IPS-20b (cell line): ENCODE measurements around the gene ENOX1.

Experiments used
- H3K27ac ChIP-seq: one replicate; pipeline ENCODE4 v1.5.1; 2013; ENCODE audit warnings: low read length
- H3K27me3 ChIP-seq: 2 replicates; pipeline ENCODE4 v1.6.1; 2013; ENCODE audit warnings: mild to moderate bottlenecking, low read length, inconsistent platforms; ENCODE audit not compliant: insufficient read depth
- H3K36me3 ChIP-seq: 2 replicates; pipeline ENCODE4 v1.6.1; 2013; ENCODE audit warnings: low read depth, mild to moderate bottlenecking, inconsistent platforms, low read length, moderate library complexity; ENCODE audit not compliant: insufficient read depth
- H3K4me1 ChIP-seq: 2 replicates; pipeline ENCODE4 v1.6.1; 2013; ENCODE audit warnings: mild to moderate bottlenecking, control low read depth, inconsistent platforms, low read length, moderate library complexity; ENCODE audit not compliant: insufficient read depth
- H3K4me3 ChIP-seq: 2 replicates; pipeline ENCODE4 v1.5.1; 2013; ENCODE audit warnings: mild to moderate bottlenecking, low read length, inconsistent platforms
- H3K9ac ChIP-seq: 2 replicates; pipeline ENCODE4 v1.6.1; 2013; ENCODE audit warnings: low read depth, mild to moderate bottlenecking, inconsistent platforms, low read length, moderate library complexity
- H3K9me3 ChIP-seq: 2 replicates; pipeline ENCODE4 v1.6.1; 2013; ENCODE audit warnings: mild to moderate bottlenecking, low read depth, low read length, inconsistent platforms; ENCODE audit not compliant: insufficient read depth

Gene ENOX1

GRCh38 chr13:43242040-43242439, 544.7 kb downstream of the ENOX1 start:
- no peak overlapping the region for H3K4me3 ChIP-seq
- no peaks in the 10 kb centered on the region for H3K27me3 ChIP-seq
- no peaks in the 10 kb centered on the region for H3K9me3 ChIP-seq
- no peak overlapping the region for H3K27ac ChIP-seq
- no peak overlapping the region for H3K9ac ChIP-seq
- H3K36me3 ChIP-seq, result no peaks in the 10 kb centered on the region
- no peaks in the 10 kb centered on the region for H3K4me1 ChIP-seq

- Histone ChIP-seq H3K27me3 (no peaks in the 10 kb centered on the region), H3K9me3 (no peaks in the 10 kb centered on the region), H3K36me3 (no peaks in the 10 kb centered on the region), H3K27ac (no peak overlapping the region), H3K9ac (no peak overlapping the region), H3K4me3 (no peak overlapping the region), H3K4me1 (no peaks in the 10 kb centered on the region)
Measured at GRCh38 chr13:43240278-43240677, 546.5 kb downstream of the ENOX1 start.

GRCh38 chr13:43239275-43239840, 547.4 kb downstream of the ENOX1 start:
- Histone ChIP-seq H3K27me3 (no peaks in the 10 kb centered on the region), H3K36me3 (no peaks in the 10 kb centered on the region), H3K4me3 (no peak overlapping the region), H3K4me1 (no peaks in the 10 kb centered on the region), H3K9me3 (no peaks in the 10 kb centered on the region), H3K9ac (no peak overlapping the region), H3K27ac (no peak overlapping the region)

GRCh38 chr13:43238341-43239083, 548.3 kb downstream of the ENOX1 start:
- H3K9ac ChIP-seq, result no peak overlapping the region
- H3K27me3 ChIP-seq, result no peaks in the 10 kb centered on the region
- H3K27ac ChIP-seq, result no peak overlapping the region

GRCh38 chr13:43237616-43238015, 549.2 kb downstream of the ENOX1 start:
- Histone ChIP-seq H3K4me1 (no peaks in the 10 kb centered on the region), H3K36me3 (no peaks in the 10 kb centered on the region), H3K9ac (no peak overlapping the region), H3K27me3 (no peaks in the 10 kb centered on the region), H3K4me3 (no peak overlapping the region), H3K9me3 (no peaks in the 10 kb centered on the region), H3K27ac (no peak overlapping the region)

More at GRCh38 chr13:43238341-43239083, 548.3 kb downstream of the ENOX1 start:
- H3K4me1 ChIP-seq, result no peaks in the 10 kb centered on the region
- no peaks in the 10 kb centered on the region for H3K36me3 ChIP-seq
- no peak overlapping the region for H3K4me3 ChIP-seq
- no peaks in the 10 kb centered on the region for H3K9me3 ChIP-seq

GRCh38 chr13:43235028-43235427, 551.7 kb downstream of the ENOX1 start:
- Histone ChIP-seq H3K9me3 (no peaks in the 10 kb centered on the region), H3K36me3 (no peaks in the 10 kb centered on the region), H3K27ac (no peak overlapping the region), H3K4me3 (no peak overlapping the region), H3K27me3 (no peaks in the 10 kb centered on the region), H3K9ac (no peak overlapping the region), H3K4me1 (no peaks in the 10 kb centered on the region)

- Histone ChIP-seq H3K27me3 (no peaks in the 10 kb centered on the region), H3K9me3 (no peaks in the 10 kb centered on the region), H3K36me3 (no peaks in the 10 kb centered on the region), H3K4me1 (no peaks in the 10 kb centered on the region), H3K27ac (no peak overlapping the region), H3K4me3 (no peak overlapping the region), H3K9ac (no peak overlapping the region)
Measured at GRCh38 chr13:43232873-43233265, 553.9 kb downstream of the ENOX1 start.

- Histone ChIP-seq H3K4me1 (no peaks in the 10 kb centered on the region), H3K9ac (no peak overlapping the region), H3K36me3 (no peaks in the 10 kb centered on the region), H3K27ac (no peak overlapping the region), H3K27me3 (no peaks in the 10 kb centered on the region), H3K9me3 (no peaks in the 10 kb centered on the region), H3K4me3 (no peak overlapping the region)
Measured at GRCh38 chr13:43232144-43232872, 554.5 kb downstream of the ENOX1 start.

GRCh38 chr13:43230989-43231388, 555.8 kb downstream of the ENOX1 start:
- H3K9ac ChIP-seq, result no peak overlapping the region

GRCh38 chr13:43229506-43229905, 557.3 kb downstream of the ENOX1 start:
- Histone ChIP-seq H3K27ac (no peak overlapping the region), H3K27me3 (no peaks in the 10 kb centered on the region), H3K36me3 (no peaks in the 10 kb centered on the region)

More at GRCh38 chr13:43230989-43231388, 555.8 kb downstream of the ENOX1 start:
- H3K27me3 ChIP-seq, result no peaks in the 10 kb centered on the region
- H3K27ac ChIP-seq, result no peak overlapping the region
- H3K4me1 ChIP-seq, result no peaks in the 10 kb centered on the region
- no peaks in the 10 kb centered on the region for H3K36me3 ChIP-seq
- H3K4me3 ChIP-seq, result no peak overlapping the region
- H3K9me3 ChIP-seq, result no peaks in the 10 kb centered on the region

GRCh38 chr13:43227721-43228120, 559.1 kb downstream of the ENOX1 start:
- Histone ChIP-seq H3K36me3 (no peaks in the 10 kb centered on the region), H3K4me3 (no peak overlapping the region), H3K9me3 (no peaks in the 10 kb centered on the region), H3K27me3 (no peaks in the 10 kb centered on the region), H3K27ac (no peak overlapping the region), H3K9ac (no peak overlapping the region), H3K4me1 (no peaks in the 10 kb centered on the region)

More at GRCh38 chr13:43229506-43229905, 557.3 kb downstream of the ENOX1 start:
- H3K9ac ChIP-seq, result no peak overlapping the region
- no peak overlapping the region for H3K4me3 ChIP-seq
- H3K9me3 ChIP-seq, result no peaks in the 10 kb centered on the region
- H3K4me1 ChIP-seq, result no peaks in the 10 kb centered on the region

GRCh38 chr13:43223216-43223615, 563.6 kb downstream of the ENOX1 start:
- Histone ChIP-seq H3K4me3 (no peak overlapping the region), H3K27ac (no peak overlapping the region), H3K9ac (no peak overlapping the region), H3K4me1 (no peaks in the 10 kb centered on the region), H3K36me3 (no peaks in the 10 kb centered on the region), H3K27me3 (no peaks in the 10 kb centered on the region), H3K9me3 (no peaks in the 10 kb centered on the region)
